ENCODE measurements around the gene EFNA5. TPM values are rescaled to one million over a fixed set of nuclear protein-coding genes. Genes with fewer than 3 reads are reported as not detected.

Gene EFNA5
- total and polyA plus RNA-seq, 2 of the 8 experiments (the other 6 are each of a cell fraction or from before 2014, with no cell fraction given): 9.6 to 21.8 TPM

DNA sequence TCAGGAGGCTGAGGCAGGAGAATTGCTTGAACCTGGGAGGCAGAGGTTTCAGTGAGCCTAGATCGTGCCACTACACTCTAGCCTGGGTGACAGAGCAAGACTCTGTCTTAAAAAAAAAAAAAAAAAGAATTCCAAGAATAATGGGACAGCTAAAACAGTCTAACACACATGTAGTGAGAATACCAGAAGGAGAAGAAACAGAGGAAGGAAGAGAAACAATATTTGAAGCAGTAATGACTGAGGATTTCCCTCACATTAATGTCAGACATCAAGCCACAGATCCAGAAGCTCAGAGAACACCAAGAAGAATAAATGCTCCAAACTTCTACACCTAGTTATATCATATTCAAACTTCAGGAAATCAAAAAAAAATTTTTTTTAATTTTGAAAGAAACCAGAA is 47.1 kb upstream of the EFNA5 start:
- no peak overlapping the region for H3K27ac ChIP-seq (ENCODE audit: low read depth, low read length)
- no peak overlapping the region for H2BK5ac ChIP-seq (ENCODE audit: low read depth, low read length)
- POLR2A ChIA-PET (ENCODE audit: partially characterized antibody): no interaction called here
- whole genome bisulfite sequencing, 2 experiments (ENCODE audit: extremely low coverage in 1 of 2, insufficient coverage in 1 of 2, insufficient read length in 1 of 2, insufficient replicate concordance in 2 of 2, low coverage in 1 of 2, low lambda C conversion rate in 2 of 2, missing lambda C conversion rate in 1 of 2): 100% methylated on average over 1 of the region's 1 CpG; no CpG with 5 or more reads in 1 of the 2 experiments
- H4K8ac ChIP-seq (ENCODE audit: extremely low read depth, insufficient read depth, low read length): no peak overlapping the region
- H3K56ac ChIP-seq (replicated peaks; ENCODE audit: insufficient read length, low read depth, low read length): no peak overlapping the region
- H3K23me2 ChIP-seq (ENCODE audit: low read depth, low read length): no peaks in the 10 kb centered on the region
- H3K9ac ChIP-seq (replicated peaks in 1 of 4; ENCODE audit: extremely low read depth in 1 of 4, low read depth in 3 of 4, low read length in 3 of 4): no peak overlapping the region
- no peak overlapping the region for H2AK5ac ChIP-seq (ENCODE audit: low read depth, low read length)
- H2BK120ac ChIP-seq (replicated peaks; ENCODE audit: low read depth, low read length): no peak overlapping the region
- no peak overlapping the region for H4K91ac ChIP-seq (replicated peaks; ENCODE audit: insufficient read length, low read length)
- no peak overlapping the region for H2BK12ac ChIP-seq (ENCODE audit: low read depth, low read length)
- H2BK20ac ChIP-seq (ENCODE audit: low read length): no peak overlapping the region
- H3K9me3 ChIP-seq (ENCODE audit: insufficient read depth in 2 of 2, low read depth in 1 of 2, low read length in 1 of 2): 0 out of 4 replicates have a peak, but pooled peaks cover 0 to 3% of the 10 kb centered on the region in 2 experiments
- FAIRE-seq: no peak
- no peaks in the 10 kb centered on the region for H3K27me3 ChIP-seq (replicated peaks in 1 of 4; ENCODE audit: control insufficient read depth in 3 of 4, extremely low read depth in 1 of 4, insufficient read depth in 3 of 4, low read length in 3 of 4)
- H3K14ac ChIP-seq (ENCODE audit: insufficient read length): no peak overlapping the region
- CTCF ChIA-PET (ENCODE audit: partially characterized antibody): no interaction called here
- H3K4me3 ChIP-seq (ENCODE audit: extremely low read depth in 1 of 4, insufficient read depth in 2 of 4, low read depth in 3 of 4, low read length in 4 of 4): no peak overlapping the region
- no peak overlapping the region for H3K23ac ChIP-seq (ENCODE audit: insufficient read length)
- H3K36me3 ChIP-seq (ENCODE audit: control insufficient read depth in 2 of 4, insufficient read depth in 4 of 4, low read length in 3 of 4): no peaks in the 10 kb centered on the region
- H3K18ac ChIP-seq (ENCODE audit: extremely low read depth, low read length): no peak overlapping the region
- peaks cover 0 to 4% (median 0%) of the 10 kb centered on the region in 4 experiments; a peak in 1 of 7 replicates for H3K4me1 ChIP-seq (replicated peaks in 1 of 4; ENCODE audit: control insufficient read depth in 3 of 4, insufficient read depth in 4 of 4, low read length in 3 of 4)
- no peaks in the 10 kb centered on the region for H4K20me1 ChIP-seq (replicated peaks in 1 of 2; ENCODE audit: control insufficient read depth in 1 of 2, insufficient read depth in 2 of 2, low read length in 2 of 2)
- no peak overlapping the region for H2AFZ ChIP-seq (ENCODE audit: low read length)
- no peak for DNase-seq (ENCODE audit: low read depth in 1 of 2, low spot score in 2 of 2)
- H3K4ac ChIP-seq (replicated peaks; ENCODE audit: insufficient read length, low read depth, low read length): no peak overlapping the region
- H3K79me2 ChIP-seq (ENCODE audit: control insufficient read depth in 1 of 2, insufficient read depth in 2 of 2, low read length in 2 of 2): no peaks in the 10 kb centered on the region
- H4K5ac ChIP-seq (ENCODE audit: insufficient read length, low read depth, low read length): no peak overlapping the region
- no peaks in the 10 kb centered on the region for H3K79me1 ChIP-seq (ENCODE audit: low read depth, low read length)
- H2BK15ac ChIP-seq (ENCODE audit: low read length): no peak overlapping the region
- no peak overlapping the region for H3K4me2 ChIP-seq (ENCODE audit: insufficient read depth in 1 of 2, low read depth in 2 of 2, low read length in 2 of 2)
- no peak for TF ChIP-seq TAF1 (IDR thresholded peaks at IDR 0.05; ENCODE audit: low read depth, low read length)
- TF ChIP-seq SAP30 (IDR thresholded peaks at IDR 0.05; ENCODE audit: insufficient read depth, insufficient replicate concordance, low read length): no peak
- TF ChIP-seq CBX8 (IDR thresholded peaks at IDR 0.05; ENCODE audit: borderline replicate concordance, low read depth, low read length): no peak
- no peak for TF ChIP-seq TCF12 (IDR thresholded peaks at IDR 0.05; ENCODE audit: low read depth, low read length)
- no peak for TF ChIP-seq KDM5A (IDR thresholded peaks at IDR 0.05; ENCODE audit: low read length)
- TF ChIP-seq FOSL1 (IDR thresholded peaks at IDR 0.05; ENCODE audit: insufficient read depth, low read depth, low read length): no peak
- no peak for TF ChIP-seq RNF2 (IDR thresholded peaks at IDR 0.05; ENCODE audit: borderline replicate concordance, low read depth, low read length, missing control alignments, poor library complexity, severe bottlenecking)
- TF ChIP-seq JUND (IDR thresholded peaks at IDR 0.05; ENCODE audit: low read length): no peak
- TF ChIP-seq GTF2F1 (IDR thresholded peaks at IDR 0.05; ENCODE audit: borderline replicate concordance, low read depth, low read length): no peak
- no peak for TF ChIP-seq SP2 (IDR thresholded peaks at IDR 0.05; ENCODE audit: low read length)
- no peak for TF ChIP-seq MAFK (IDR thresholded peaks at IDR 0.05; ENCODE audit: low read depth, low read length)
- no peak for TF ChIP-seq TEAD4 (IDR thresholded peaks at IDR 0.05; ENCODE audit: low read depth, low read length)
- TF ChIP-seq KDM4A (IDR thresholded peaks at IDR 0.05; ENCODE audit: low read depth, low read length, severe bottlenecking): no peak
- TF ChIP-seq, protein P1, sequence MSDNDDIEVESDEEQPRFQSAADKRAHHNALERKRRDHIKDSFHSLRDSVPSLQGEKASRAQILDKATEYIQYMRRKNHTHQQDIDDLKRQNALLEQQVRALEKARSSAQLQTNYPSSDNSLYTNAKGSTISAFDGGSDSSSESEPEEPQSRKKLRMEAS (IDR thresholded peaks at IDR 0.05): no peak

Measured in H1 (cell line).